NCI-H1436 (cell line): Measurements from ENCODE around the gene KDM4B.

Experiments used
- DNase-seq: peaks from one replicate; lab custom pipeline; 2025; lab: John Stamatoyannopoulos, UW

The KDM4B gene

GRCh38 chr19:4984438-4984990 lies 15.6 kb downstream of the KDM4B start:
- DNase-seq = no peak

- no peak for DNase-seq
Observed at GRCh38 chr19:4985551-4985991, 16.7 kb downstream of the KDM4B start.

- DNase-seq = no peak
Observed at GRCh38 chr19:4986056-4986455, 17.1 kb downstream of the KDM4B start.

DNA sequence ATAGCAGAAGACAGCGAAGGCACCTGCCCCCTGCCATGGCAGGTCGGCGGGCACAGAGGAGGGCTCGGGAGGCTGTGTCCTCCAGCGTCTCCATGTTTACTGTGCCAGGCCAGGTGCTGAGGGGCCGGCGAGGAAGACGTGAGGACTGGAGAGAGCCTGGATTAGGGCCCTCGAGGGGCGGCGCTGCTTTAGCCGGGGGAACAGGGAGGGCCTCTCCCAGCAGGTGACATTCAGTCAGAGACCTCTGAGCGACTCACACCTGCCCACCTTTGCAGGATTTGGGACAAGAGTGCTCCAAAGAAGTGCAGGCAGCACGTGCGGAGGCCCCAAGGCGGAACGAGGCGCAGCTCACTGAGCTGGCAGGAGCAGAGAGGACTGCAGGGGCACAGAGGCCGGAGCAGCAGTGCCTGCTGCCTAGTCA lies 17.6 kb downstream of the KDM4B start:
- no peak for DNase-seq

- DNase-seq = no peak
Observed at GRCh38 chr19:4987256-4987655, 18.3 kb downstream of the KDM4B start.

DNA sequence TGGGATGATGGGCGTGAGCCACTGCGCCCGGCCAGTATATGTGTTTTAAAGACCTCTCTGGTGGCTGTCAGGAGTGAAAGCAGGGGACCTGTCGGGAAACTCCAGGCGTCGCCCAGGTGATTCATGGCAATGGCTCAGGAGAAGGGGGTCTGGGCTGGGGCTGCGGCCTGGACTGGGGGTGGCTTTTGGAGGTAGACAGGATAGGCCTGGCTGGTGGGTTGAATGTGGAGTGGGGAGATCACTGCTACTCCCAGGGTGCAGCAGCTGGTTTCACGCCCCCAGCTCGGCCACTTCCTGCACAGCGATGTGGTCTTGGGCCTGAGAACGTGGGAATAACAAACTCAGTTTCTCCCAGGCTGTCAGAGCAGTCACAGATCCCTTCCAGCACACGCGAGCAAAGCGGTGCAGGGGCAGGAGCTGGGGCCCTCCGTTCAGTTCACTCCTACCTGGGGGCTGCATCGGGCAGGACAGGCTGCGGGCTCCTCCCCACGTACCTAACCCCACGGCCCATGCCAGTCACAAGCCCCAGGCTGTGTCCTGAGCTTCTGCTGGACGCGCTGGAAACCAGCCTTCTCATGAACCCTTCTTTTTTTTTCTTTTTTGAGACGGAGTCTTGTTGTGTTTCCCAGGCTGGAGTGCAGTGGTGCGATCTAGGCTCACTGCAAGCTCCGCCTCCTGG lies 18.9 kb downstream of the KDM4B start:
- DNase-seq = no peak

DNA sequence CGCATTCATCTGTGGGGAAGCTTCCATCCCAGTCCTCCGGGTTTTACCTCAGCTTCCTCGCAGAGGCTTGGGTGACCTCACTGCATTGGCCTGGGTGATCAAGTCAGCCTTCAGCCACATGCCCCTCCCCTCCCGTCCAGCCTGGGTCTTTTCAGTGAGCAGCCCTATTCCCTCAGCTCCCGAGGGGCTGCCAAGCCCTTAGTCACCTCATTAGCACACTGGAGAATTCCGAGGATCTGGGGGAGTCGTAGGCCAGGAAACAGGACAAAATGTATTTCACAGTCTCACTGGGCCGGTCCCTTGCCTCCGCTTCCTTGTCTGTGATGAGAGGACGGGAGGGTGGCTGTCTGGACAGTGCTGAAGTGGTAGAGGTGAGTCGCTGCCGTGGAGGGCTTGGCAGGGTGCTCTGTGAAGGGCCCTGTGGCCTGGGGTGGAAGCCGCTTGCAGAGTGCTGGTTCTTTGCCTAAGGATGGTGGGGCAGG lies 19.9 kb downstream of the KDM4B start:
- no peak for DNase-seq

DNA sequence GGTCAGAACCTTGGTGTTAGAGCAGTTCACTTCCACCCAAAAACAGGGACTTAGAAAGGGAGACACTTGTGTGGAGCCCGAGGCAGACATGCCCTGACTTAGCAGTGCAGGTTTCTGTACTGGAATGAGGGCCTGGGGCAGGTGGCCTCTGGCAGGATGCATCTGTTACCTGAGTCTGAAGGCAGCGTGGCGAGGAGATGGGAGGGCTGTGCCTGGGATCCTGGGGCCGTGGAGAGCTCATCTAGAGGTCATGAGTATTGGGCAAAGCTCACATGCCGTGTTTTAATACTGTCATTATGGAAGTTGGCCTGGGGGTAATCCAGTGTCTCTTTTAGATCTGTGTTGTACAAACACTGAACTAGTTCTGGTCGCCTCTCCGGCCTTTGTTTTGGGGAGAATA lies 21.4 kb downstream of the KDM4B start:
- no peak for DNase-seq

DNA sequence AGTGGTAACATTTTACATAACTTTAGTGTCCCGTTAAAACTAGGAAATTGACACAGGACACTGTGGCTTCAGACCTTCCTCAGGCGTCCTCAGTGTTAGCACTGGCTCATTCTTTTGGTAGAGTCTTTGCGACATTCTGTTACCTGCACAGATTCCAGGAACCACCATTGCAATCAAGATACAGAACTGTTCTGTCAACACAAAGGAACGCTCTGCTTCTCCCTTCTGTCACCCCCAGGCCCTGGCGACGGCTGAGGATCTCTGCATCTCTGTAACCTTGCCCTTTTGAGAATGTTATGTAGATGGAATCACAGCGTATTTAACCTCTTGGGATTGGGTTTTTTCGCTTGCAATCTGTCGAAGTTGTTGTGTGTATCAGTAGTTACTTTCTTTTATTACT lies 22.6 kb downstream of the KDM4B start:
- no peak for DNase-seq

DNA sequence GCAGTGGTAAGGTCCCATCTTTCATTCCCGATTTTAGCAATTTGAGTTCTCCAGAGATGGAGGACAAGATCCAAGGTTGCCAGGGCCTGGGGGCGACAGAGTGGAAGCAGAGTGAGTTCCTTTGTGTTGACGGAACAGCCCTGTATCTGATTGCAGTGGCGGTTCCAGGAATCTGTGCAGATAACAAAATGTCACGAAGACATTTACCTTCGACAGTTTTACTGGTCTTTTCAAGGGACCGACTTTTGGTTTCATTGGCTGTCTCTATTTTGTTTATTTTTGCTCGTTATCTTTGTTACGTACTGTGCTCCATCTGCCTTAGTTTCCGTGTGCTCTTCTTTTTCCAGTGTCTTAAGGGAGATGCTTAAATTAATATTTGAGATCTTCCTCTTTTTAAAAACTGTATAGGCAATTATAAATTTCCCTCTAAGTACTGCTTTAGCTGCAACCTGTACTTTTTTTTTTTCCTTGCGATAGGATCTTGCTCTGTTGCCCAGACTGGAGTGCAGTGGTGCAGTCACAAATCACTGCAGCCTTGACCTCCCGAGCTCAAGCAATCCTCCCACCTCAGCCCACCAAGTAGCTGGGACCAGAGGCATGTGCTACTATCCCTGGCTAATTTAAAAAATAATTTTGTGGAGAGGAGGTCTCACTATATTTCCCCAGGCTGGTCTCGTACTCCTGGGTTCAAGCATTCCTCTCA lies 23.2 kb downstream of the KDM4B start:
- DNase-seq = no peak

DNA sequence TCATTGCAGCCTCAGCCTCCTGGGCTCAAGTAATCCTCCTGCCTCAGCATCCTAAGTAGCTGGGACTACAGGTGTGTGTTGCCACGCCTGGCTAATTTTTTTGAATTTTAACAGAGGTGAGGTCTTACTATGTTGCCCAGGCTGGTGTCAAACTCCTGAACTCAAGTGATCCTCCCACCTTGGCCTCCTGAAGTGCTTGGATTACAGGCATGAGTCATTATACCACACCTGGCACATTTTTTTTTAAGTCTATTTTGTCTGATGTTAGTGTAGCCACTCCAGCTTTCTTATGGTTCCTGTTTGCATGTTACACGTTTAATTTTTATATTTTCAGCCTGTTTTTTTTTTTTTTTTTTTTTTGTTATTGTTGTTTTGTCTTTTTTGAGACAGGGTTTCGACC lies 24.8 kb downstream of the KDM4B start:
- DNase-seq = no peak

DNA sequence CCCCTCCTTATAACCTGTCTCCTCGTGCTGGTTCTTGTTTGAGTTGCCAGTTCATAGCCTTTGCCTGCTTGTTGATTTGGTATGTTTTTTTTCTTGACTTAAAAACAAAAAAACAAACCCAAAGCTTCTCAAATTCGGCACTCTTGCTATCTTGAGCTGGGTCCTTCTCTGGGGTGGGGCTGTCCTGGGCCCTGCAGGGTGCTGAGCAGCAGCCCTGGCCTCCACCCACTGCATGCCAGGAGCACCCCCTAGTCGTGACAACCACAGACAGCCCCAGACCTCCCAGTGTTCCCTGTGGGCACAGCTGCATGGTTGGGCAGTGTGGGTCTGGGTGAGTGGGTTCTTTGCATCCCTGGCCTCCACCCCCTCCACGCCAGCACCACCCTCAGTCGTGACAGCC lies 27.8 kb downstream of the KDM4B start:
- DNase-seq = no peak

DNA sequence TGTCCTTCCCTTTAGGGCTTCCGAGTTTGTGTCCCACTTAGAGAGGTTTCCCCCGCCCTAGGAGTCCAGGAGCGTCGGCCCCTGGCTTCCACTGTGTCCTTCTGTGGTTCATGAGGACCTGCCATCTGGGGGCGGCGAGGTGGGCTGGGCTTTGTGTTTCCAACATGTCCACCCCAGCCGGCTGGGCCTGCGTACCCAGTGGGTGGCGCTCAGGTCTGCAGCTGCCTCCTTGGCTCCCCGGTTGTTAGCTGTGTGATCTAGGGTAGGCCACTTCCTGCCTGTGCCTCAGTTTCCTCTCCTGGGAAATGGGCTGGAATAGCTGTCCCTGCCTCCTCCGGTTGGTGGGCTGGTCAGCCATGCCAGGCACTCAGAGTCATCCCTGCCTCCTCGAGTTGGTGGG lies 28.4 kb downstream of the KDM4B start:
- no peak for DNase-seq

DNA sequence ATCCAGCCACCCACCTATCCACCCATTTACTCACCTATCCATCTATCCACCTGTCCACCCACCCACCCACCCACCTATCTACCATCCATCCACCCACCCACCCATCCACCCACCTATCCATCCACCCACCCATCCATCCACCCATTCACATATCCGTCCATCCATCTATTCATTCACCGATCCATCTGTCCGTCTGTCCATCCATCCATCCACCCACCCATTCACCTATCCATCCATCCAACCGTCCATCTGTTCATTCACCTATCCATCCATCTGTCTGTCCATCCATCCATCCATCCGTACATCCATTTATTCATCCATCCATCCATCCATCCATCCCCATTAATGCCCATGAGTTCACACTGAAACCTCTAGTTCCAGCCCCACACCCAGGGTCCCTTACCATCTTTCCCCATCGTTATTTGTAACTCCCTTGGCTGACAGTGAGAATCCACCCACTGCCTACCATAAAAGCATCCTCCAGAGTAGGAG lies 31.3 kb downstream of the KDM4B start:
- DNase-seq = no peak

- DNase-seq = no peak
Observed at GRCh38 chr19:5001615-5002014, 32.7 kb downstream of the KDM4B start.

- no peak for DNase-seq
Observed at GRCh38 chr19:5002143-5002542, 33.2 kb downstream of the KDM4B start.

DNA sequence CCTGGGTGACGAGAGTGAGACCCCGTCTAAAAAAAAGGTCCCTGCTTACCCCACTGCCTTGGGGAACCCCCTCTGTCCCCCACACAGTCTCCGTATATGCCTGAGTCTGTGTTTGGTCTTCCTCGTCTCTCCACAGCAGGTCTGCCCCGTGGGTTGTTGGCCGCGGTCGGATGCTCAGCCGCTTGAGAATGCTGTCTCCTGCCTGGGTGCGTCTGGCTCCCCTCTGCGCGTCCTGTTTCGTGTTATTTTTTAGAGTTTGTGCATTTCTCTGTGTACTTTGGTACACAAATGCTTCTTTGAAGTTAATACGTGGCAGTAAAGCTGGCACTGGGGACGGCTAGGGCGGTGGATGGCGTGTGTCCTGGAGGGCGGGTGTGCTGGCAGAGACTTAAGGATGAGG lies 34.9 kb downstream of the KDM4B start:
- no peak for DNase-seq

DNA sequence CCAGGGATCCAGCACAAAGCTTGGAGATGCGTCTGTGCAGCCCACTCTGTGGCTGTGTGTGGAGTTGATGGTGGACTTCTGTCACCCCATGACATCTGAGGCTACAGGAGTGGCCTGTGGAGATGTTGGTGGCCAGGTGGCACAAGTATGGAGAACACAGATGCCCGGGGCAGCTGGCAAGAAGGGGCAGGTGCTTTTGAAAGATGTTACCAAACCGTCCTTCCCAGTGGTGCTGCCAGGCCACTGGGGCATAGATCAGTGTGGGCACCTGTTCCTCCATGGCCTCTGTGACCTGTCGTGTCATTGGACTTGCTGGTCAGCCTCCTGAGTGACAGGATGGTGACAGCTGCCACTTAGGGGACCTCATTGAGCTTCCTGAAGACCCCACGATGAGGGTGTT lies 36.2 kb downstream of the KDM4B start:
- DNase-seq = no peak

- DNase-seq = no peak
Observed at GRCh38 chr19:5006201-5006600, 37.3 kb downstream of the KDM4B start.

- DNase-seq = no peak
Observed at GRCh38 chr19:5006821-5007220, 37.9 kb downstream of the KDM4B start.

GRCh38 chr19:5011476-5012238 lies 42.7 kb downstream of the KDM4B start:
- DNase-seq = no peak

- DNase-seq = no peak
Observed at GRCh38 chr19:5012688-5013457, 44.0 kb downstream of the KDM4B start.
